ENCODE measurements around the gene SIAH2.

Gene SIAH2

DNA sequence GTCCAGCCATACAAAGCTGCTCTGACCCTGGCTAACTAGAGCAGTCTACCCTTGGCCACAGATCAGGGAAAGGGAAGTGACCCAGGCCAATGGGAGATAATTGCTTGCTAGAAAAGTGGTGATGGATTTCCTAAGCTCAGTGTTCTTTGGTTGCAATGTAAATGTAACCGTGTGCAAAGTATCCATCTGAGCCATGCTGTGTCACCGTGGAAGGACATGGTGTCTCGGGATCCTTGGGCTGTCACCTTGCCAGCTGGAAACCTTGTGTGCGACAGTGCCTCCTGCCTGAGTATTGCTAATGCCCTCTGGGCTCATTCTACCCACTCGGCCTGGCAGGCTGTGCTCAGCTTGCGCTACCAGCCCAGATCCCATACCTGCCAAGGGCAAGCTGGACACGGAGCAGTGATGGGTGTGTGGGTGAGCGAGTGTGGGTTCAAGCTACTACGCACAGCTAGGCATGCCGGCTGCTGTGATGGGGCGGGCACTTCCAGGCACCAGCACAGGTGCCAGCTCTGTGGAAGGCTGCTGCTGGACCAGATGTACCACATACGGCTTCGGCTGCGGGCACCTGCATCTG, 10.7 kb upstream of the SIAH2 start:
- H3K36me3 ChIP-seq (replicated peaks): no peaks in the 10 kb centered on the region
- DNase-seq: no peak
- TF ChIP-seq, protein P1, sequence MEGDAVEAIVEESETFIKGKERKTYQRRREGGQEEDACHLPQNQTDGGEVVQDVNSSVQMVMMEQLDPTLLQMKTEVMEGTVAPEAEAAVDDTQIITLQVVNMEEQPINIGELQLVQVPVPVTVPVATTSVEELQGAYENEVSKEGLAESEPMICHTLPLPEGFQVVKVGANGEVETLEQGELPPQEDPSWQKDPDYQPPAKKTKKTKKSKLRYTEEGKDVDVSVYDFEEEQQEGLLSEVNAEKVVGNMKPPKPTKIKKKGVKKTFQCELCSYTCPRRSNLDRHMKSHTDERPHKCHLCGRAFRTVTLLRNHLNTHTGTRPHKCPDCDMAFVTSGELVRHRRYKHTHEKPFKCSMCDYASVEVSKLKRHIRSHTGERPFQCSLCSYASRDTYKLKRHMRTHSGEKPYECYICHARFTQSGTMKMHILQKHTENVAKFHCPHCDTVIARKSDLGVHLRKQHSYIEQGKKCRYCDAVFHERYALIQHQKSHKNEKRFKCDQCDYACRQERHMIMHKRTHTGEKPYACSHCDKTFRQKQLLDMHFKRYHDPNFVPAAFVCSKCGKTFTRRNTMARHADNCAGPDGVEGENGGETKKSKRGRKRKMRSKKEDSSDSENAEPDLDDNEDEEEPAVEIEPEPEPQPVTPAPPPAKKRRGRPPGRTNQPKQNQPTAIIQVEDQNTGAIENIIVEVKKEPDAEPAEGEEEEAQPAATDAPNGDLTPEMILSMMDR (IDR thresholded peaks at IDR 0.05; ENCODE audit: low read depth, low read length, missing control alignments): no peak
- H3K27me3 ChIP-seq (replicated peaks): no peaks in the 10 kb centered on the region
- no peak overlapping the region for H3K27ac ChIP-seq
- no peak overlapping the region for H3K4me3 ChIP-seq (ENCODE audit: low read depth, low read length)
- in situ Hi-C loops (cut with HindIII; ENCODE audit: low pct_ligation_motif_present, low sequenced_read_pairs): no loop called here

DNA sequence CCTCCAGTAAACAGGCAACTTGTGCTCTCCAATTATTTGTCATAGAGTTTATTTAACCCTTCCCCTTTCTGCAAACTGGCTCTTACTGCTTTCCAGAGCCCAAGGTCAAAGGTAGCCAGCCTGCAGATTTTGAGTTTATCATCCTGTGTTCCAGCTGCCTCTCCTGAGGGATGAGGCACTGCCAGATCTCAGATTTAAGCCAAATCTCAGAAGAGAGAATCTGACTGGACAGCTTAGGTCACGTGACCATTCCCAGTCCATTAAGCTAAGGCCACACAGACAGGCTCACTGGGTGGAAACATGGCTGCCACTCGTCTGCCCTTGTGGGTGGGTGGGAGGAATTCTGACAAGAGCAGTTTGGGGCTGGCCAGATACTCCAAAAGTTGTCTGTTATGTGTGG, 8.6 kb upstream of the SIAH2 start:
- Histone ChIP-seq H3K27ac (no peak overlapping the region), H3K36me3 (replicated peaks) (no peaks in the 10 kb centered on the region), H3K27me3 (replicated peaks) (no peaks in the 10 kb centered on the region), H3K4me3 (ENCODE audit: low read depth, low read length) (no peak overlapping the region)
- DNase-seq: no peak
- in situ Hi-C loops (cut with HindIII; ENCODE audit: low pct_ligation_motif_present, low sequenced_read_pairs): no loop called here
- TF ChIP-seq, protein P1 (IDR thresholded peaks at IDR 0.05; ENCODE audit: low read depth, low read length, missing control alignments): no peak

DNA sequence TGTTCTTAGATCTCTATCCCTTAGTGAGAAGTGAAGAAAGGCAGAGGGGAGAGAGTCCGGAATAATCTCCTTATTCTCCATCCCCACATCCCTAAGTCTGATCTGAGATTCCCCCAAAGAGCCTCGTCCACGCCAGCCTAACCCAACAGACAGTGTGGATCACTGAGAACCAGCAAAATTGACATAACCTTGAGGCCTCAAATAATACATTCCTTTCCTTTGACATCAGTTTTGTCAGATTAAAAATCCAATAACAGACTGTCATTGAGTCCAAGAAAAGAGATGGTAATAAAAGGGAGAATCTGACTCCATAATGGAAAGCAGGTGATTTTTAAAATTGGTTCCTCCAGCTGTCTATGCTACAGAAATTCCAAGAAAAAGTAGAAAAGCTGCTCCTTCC, 7.7 kb upstream of the SIAH2 start:
- DNase-seq: no peak
- Histone ChIP-seq H3K27me3 (replicated peaks) (no peaks in the 10 kb centered on the region), H3K36me3 (replicated peaks) (no peaks in the 10 kb centered on the region), H3K4me3 (ENCODE audit: low read depth, low read length) (no peak overlapping the region), H3K27ac (no peak overlapping the region)
- TF ChIP-seq, protein P1 (IDR thresholded peaks at IDR 0.05; ENCODE audit: low read depth, low read length, missing control alignments): no peak
- in situ Hi-C loops (cut with HindIII; ENCODE audit: low pct_ligation_motif_present, low sequenced_read_pairs): no loop called here

DNA sequence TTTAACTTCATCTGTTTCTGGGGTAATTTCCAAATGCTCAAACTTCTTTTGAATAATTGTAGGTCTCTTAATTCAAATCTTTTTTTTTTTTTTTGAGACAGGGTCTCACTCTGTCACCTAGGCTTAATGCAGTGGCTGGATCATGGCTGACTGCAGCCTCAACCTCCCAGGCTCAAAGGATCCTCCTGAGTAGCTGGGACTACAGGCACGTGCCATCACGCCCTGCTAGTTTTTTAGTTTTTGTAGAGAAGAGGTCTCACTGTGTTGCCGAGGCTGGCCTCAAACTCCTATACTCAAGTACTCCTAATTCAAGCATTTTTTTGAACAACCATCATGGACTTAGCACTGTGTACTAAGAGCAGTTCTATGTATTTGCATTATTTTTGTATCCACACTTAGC, 3.8 kb upstream of the SIAH2 start:
- Histone ChIP-seq H3K36me3 (replicated peaks) (no peaks in the 10 kb centered on the region), H3K27me3 (replicated peaks) (no peaks in the 10 kb centered on the region), H3K4me3 (ENCODE audit: low read depth, low read length) (no peak overlapping the region), H3K27ac (no peak overlapping the region)
- in situ Hi-C loops (cut with HindIII; ENCODE audit: low pct_ligation_motif_present, low sequenced_read_pairs): no loop called here
- TF ChIP-seq, protein P1 (IDR thresholded peaks at IDR 0.05; ENCODE audit: low read depth, low read length, missing control alignments): no peak
- DNase-seq: no peak

DNA sequence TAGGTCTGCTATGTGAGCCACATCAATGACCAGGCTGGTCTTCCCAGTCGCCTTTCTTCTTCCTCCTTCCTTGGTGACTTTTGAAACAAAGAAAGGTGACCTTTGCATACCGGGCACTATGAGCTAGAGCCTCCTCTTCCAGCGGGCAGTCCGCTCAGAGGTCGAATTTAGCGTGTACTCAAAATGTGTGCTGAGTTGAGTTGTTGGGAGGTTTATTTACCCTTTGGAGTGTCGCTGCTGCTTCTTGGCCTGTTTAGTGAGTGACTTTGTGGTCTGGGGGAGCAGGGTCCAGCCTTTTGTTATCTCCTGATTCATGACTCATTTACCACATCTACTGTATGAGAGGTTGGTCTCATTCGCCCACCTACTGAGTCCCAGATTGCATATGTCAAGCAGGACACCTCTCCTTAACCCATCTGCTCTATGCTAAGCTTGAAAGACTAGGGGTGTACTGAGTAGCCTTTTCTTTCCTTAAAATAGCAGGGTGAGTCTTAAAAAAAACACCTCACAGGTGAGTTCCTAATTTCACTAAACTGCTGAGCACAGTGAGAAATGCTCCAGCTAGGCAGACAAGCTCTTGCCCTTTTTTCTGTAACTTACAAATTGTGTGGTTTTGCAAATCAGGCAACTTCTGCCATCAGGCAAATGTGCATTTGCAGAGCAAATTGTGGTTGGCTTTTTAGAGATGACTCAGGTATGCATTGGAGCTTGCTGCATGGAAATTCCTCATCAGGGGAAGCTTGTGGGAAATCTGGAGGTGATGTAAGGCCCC, 3.2 kb upstream of the SIAH2 start:
- Histone ChIP-seq H3K4me3 (ENCODE audit: low read depth, low read length) (no peak overlapping the region), H3K27me3 (replicated peaks) (no peaks in the 10 kb centered on the region), H3K36me3 (replicated peaks) (no peaks in the 10 kb centered on the region), H3K27ac (no peak overlapping the region)
- DNase-seq: peak; percentile 55
- TF ChIP-seq, protein P1 (IDR thresholded peaks at IDR 0.05; ENCODE audit: low read depth, low read length, missing control alignments): no peak
- in situ Hi-C loops (cut with HindIII; ENCODE audit: low pct_ligation_motif_present, low sequenced_read_pairs): no loop called here

Measured in brain microvascular endothelial cell (primary cell).